ENCODE data around the gene ZNF213. TPM values are rescaled to one million over a fixed set of nuclear protein-coding genes. Genes with fewer than 3 reads are reported as not detected.

The ZNF213 gene
- total and polyA plus RNA-seq, 10 donors, result 2.4 to 11.4 (median 7.7) TPM

- intact Hi-C loops (cut with DNase I; ENCODE audit: low total_unique reads), result no loop called here
- H3K27ac ChIP-seq, result peak overlapping the region in 1 of 8 donors; percentile 31
- H3K4me3 ChIP-seq, result peak overlapping the region in 5 of 8 donors; percentile 11 to 54 (median 18)
- peaks cover 28 to 100% (median 97%) of the 10 kb centered on the region in 7 donors for H3K27me3 ChIP-seq (replicated peaks in 1 of 7)
- 2 to 5% (median 3%) methylated on average over 10 to 13 of the region's 13 CpGs for WGBS, 5 donors
- H3K4me1 ChIP-seq, result peaks cover 19 to 45% (median 30%) of the 10 kb centered on the region in 6 donors
- no peak for TF ChIP-seq POLR2A (IDR thresholded peaks at IDR 0.05)
- H3K9me3 ChIP-seq, result peaks cover 0 to 21% (median 0%) of the 10 kb centered on the region in 8 donors
- H3K36me3 ChIP-seq, result no peaks in the 10 kb centered on the region
- DNase-seq, result no peak
Measured at GRCh38 chr16:3188675-3188924, 53.8 kb downstream of the ZNF213 start.

GRCh38 chr16:3188925-3189825 is 54.3 kb downstream of the ZNF213 start:
- intact Hi-C loops (cut with DNase I; ENCODE audit: low total_unique reads), result no loop called here

DNA sequence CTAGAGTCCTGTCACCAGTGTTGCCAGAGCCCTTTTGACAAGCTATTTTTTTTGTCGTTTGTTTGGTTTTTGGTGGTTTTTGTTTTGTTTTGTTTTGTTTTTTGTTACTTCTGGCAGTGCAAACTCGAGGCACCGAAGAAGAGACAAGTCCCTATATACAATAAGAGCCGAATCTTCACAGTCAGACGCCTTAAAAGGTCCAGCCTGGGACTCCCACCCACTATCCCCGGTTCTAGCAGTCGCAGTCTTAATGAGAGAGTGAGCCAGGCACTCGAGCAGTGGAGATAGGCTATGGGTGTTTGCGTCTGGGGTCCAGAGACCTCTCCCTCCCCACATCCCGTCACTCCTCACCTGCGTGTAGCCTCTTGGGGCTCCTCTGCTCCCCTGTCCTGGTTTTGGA is 55.0 kb downstream of the ZNF213 start:
- Histone ChIP-seq H3K4me3 (peak overlapping the region in 1 of 8 donors; percentile 54), H3K27ac (no peak overlapping the region), H3K9me3 (peaks cover 0 to 22% (median 0%) of the 10 kb centered on the region in 8 donors), H3K27me3 (replicated peaks in 1 of 7) (peaks cover 25 to 100% (median 96%) of the 10 kb centered on the region in 7 donors), H3K4me1 (peaks cover 17 to 39% (median 28%) of the 10 kb centered on the region in 6 donors), H3K36me3 (no peaks in the 10 kb centered on the region)
- intact Hi-C loops (cut with DNase I; ENCODE audit: low total_unique reads), result no loop called here
- TF ChIP-seq POLR2A (IDR thresholded peaks at IDR 0.05), result no peak
- no peak for TF ChIP-seq POLR2AphosphoS5 (IDR thresholded peaks at IDR 0.05)
- TF ChIP-seq, protein P1, sequence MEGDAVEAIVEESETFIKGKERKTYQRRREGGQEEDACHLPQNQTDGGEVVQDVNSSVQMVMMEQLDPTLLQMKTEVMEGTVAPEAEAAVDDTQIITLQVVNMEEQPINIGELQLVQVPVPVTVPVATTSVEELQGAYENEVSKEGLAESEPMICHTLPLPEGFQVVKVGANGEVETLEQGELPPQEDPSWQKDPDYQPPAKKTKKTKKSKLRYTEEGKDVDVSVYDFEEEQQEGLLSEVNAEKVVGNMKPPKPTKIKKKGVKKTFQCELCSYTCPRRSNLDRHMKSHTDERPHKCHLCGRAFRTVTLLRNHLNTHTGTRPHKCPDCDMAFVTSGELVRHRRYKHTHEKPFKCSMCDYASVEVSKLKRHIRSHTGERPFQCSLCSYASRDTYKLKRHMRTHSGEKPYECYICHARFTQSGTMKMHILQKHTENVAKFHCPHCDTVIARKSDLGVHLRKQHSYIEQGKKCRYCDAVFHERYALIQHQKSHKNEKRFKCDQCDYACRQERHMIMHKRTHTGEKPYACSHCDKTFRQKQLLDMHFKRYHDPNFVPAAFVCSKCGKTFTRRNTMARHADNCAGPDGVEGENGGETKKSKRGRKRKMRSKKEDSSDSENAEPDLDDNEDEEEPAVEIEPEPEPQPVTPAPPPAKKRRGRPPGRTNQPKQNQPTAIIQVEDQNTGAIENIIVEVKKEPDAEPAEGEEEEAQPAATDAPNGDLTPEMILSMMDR (IDR thresholded peaks at IDR 0.05 in 8 of 11, conservative IDR thresholded peaks at IDR 0.05 in 3 of 11), result no peak
- DNase-seq, result no peak
- 15 to 29% (median 21%) methylated on average over 11 of the region's 11 CpGs for WGBS, 5 donors

More at GRCh38 chr16:3188925-3189825, 54.3 kb downstream of the ZNF213 start:
- peaks cover 0 to 22% (median 0%) of the 10 kb centered on the region in 8 donors for H3K9me3 ChIP-seq
- TF ChIP-seq POLR2AphosphoS5 (IDR thresholded peaks at IDR 0.05) (peak in 1 of 3 donors; percentile 53), POLR2A (IDR thresholded peaks at IDR 0.05) (no peak)
- H3K27ac ChIP-seq, result peak overlapping the region in 1 of 8 donors; percentile 31
- H3K27me3 ChIP-seq (replicated peaks in 1 of 7), result peaks cover 25 to 100% (median 97%) of the 10 kb centered on the region in 7 donors
- H3K4me1 ChIP-seq, result peaks cover 17 to 40% (median 28%) of the 10 kb centered on the region in 6 donors
- DNase-seq, result peak; percentile 74
- H3K4me3 ChIP-seq, result peak overlapping the region in 5 of 8 donors; percentile 11 to 54 (median 18)
- WGBS, 5 donors, result 1 to 3% (median 2%) methylated on average over 27 to 61 of the region's 61 CpGs
- no peaks in the 10 kb centered on the region for H3K36me3 ChIP-seq

DNA sequence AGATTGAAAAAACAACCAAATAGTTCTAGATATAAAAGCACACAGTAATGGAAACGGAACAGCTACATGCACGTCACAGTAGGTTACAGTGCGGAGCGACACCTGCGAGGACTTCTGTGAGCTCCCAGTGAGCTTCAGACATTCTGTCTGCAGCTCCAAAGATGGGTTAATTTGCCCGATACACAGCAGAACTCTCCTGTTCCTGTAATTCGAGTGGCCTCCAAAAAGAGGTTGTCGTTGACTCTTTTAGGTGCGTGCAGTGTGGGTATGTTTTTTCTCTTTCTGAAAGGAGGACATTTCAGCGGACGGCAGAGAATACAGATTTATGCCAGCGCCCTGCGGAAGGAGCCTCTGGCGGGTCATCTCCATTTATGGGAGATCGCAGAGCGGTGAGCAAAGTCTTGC is 56.1 kb downstream of the ZNF213 start:
- no peak for DNase-seq
- TF ChIP-seq POLR2AphosphoS5 (IDR thresholded peaks at IDR 0.05), result no peak
- TF ChIP-seq, protein P1 (IDR thresholded peaks at IDR 0.05 in 8 of 11, conservative IDR thresholded peaks at IDR 0.05 in 3 of 11), result no peak
- TF ChIP-seq POLR2A (IDR thresholded peaks at IDR 0.05), result no peak
- Histone ChIP-seq H3K9me3 (peaks cover 0 to 22% (median 0%) of the 10 kb centered on the region in 8 donors), H3K27ac (no peak overlapping the region), H3K4me1 (peaks cover 17 to 39% (median 28%) of the 10 kb centered on the region in 6 donors), H3K36me3 (no peaks in the 10 kb centered on the region), H3K4me3 (peak overlapping the region in 1 of 8 donors; percentile 14), H3K27me3 (replicated peaks in 1 of 7) (peaks cover 25 to 100% (median 98%) of the 10 kb centered on the region in 7 donors)
- 10 to 20% (median 16%) methylated on average over 12 to 16 of the region's 16 CpGs for WGBS, 5 donors
- intact Hi-C loops (cut with DNase I; ENCODE audit: low total_unique reads), result no loop called here

Small RNAs within 50 kb of the gene (small RNA-seq; reads per million reads assigned to genes)
- gene RNU1-22P, result 0 to 0.08 (median 0.03) reads per million in 4 donors

Other genes with a start within 250 kb of the ZNF213 start
- 10 to 100 TPM; 34.8 to 79.3 (median 57.0) TPM for gene FLYWCH1, start 223.1 kb upstream of the ZNF213 start, total RNA-seq
- gene FLYWCH1, start 223.1 kb upstream of the ZNF213 start, polyA plus RNA-seq, result 10 to 100 TPM; 14.0 to 47.0 (median 43.9) TPM
- 1 to 10 TPM in 1 of 7 donors, under 1 TPM in 1, not detected in 5; 0.40 to 1.0 TPM for gene KREMEN2, start 170.8 kb upstream of the ZNF213 start, total RNA-seq
- gene KREMEN2, start 170.8 kb upstream of the ZNF213 start, polyA plus RNA-seq, result 1 to 10 TPM in 1 of 3 donors, under 1 TPM in 2; 0.41 to 1.2 (median 0.42) TPM
- 1 to 10 TPM; 3.3 to 9.0 (median 6.4) TPM for gene PAQR4, start 165.7 kb upstream of the ZNF213 start, total RNA-seq
- gene PAQR4, start 165.7 kb upstream of the ZNF213 start, polyA plus RNA-seq, result 1 to 10 TPM; 2.1 to 7.1 (median 6.3) TPM
- gene PKMYT1, start 154.6 kb upstream of the ZNF213 start, total RNA-seq, result 1 to 10 TPM; 3.3 to 9.6 (median 5.6) TPM
- gene PKMYT1, start 154.6 kb upstream of the ZNF213 start, polyA plus RNA-seq, result 10 to 100 TPM in 1 of 3 donors, 1 to 10 TPM in 2; 3.9 to 11.3 (median 6.8) TPM
- 1 to 10 TPM in 2 of 7 donors, under 1 TPM in 5; 0.24 to 1.7 (median 0.56) TPM for gene CLDN9, start 122.1 kb upstream of the ZNF213 start, total RNA-seq
- gene CLDN9, start 122.1 kb upstream of the ZNF213 start, polyA plus RNA-seq, result under 1 TPM; 0.06 to 0.37 (median 0.16) TPM
- gene CLDN6, start 116.8 kb upstream of the ZNF213 start, total RNA-seq, result not detected
- gene CLDN6, start 116.8 kb upstream of the ZNF213 start, polyA plus RNA-seq, result not detected
- 10 to 100 TPM in 3 of 7 donors, 1 to 10 TPM in 4; 2.0 to 26.1 (median 7.5) TPM for gene TNFRSF12A, start 114.7 kb upstream of the ZNF213 start, total RNA-seq
- gene TNFRSF12A, start 114.7 kb upstream of the ZNF213 start, polyA plus RNA-seq, result 10 to 100 TPM in 1 of 3 donors, 1 to 10 TPM in 2; 7.7 to 16.5 (median 8.3) TPM
- 10 to 100 TPM; 15.5 to 30.8 (median 21.6) TPM for gene HCFC1R1, start 111.1 kb upstream of the ZNF213 start, total RNA-seq
- gene HCFC1R1, start 111.1 kb upstream of the ZNF213 start, polyA plus RNA-seq, result 10 to 100 TPM; 60.5 to 74.5 (median 62.8) TPM
- 10 to 100 TPM; 19.3 to 30.4 (median 26.3) TPM for gene THOC6, start 111.0 kb upstream of the ZNF213 start, total RNA-seq
- gene THOC6, start 111.0 kb upstream of the ZNF213 start, polyA plus RNA-seq, result 10 to 100 TPM; 40.7 to 57.2 (median 41.0) TPM
- under 1 TPM in 4 of 7 donors, not detected in 3; 0.30 to 0.77 (median 0.32) TPM for gene BICDL2, start 98.1 kb upstream of the ZNF213 start, total RNA-seq
- gene BICDL2, start 98.1 kb upstream of the ZNF213 start, polyA plus RNA-seq, result under 1 TPM; 0.03 to 0.22 (median 0.15) TPM
- gene MMP25, start 88.5 kb upstream of the ZNF213 start, total RNA-seq, result 100 to 1,000 TPM in 4 of 7 donors, 10 to 100 TPM in 3; 24.3 to 282 (median 113) TPM
- 10 to 100 TPM in 2 of 3 donors, 1 to 10 TPM in 1; 2.7 to 45.0 (median 41.9) TPM for gene MMP25, start 88.5 kb upstream of the ZNF213 start, polyA plus RNA-seq
- 100 to 1,000 TPM; 171 to 414 (median 309) TPM for gene IL32, start 69.4 kb upstream of the ZNF213 start, total RNA-seq
- gene IL32, start 69.4 kb upstream of the ZNF213 start, polyA plus RNA-seq, result 100 to 1,000 TPM; 256 to 624 (median 277) TPM
- gene ZSCAN10, start 35.7 kb upstream of the ZNF213 start, total RNA-seq, result under 1 TPM in 1 of 7 donors, not detected in 6; 0.85 TPM
- gene ZSCAN10, start 35.7 kb upstream of the ZNF213 start, polyA plus RNA-seq, result under 1 TPM in 2 of 3 donors, not detected in 1; 0.02 to 0.06 TPM
- gene ZNF205, start 22.4 kb upstream of the ZNF213 start, total RNA-seq, result 10 to 100 TPM in 1 of 7 donors, 1 to 10 TPM in 6; 4.1 to 10.4 (median 5.3) TPM
- gene ZNF205, start 22.4 kb upstream of the ZNF213 start, polyA plus RNA-seq, result 10 to 100 TPM in 1 of 3 donors, 1 to 10 TPM in 2; 3.5 to 14.2 (median 6.9) TPM
- gene OR1F1, start 53.2 kb downstream of the ZNF213 start, total RNA-seq, result not detected
- gene OR1F1, start 53.2 kb downstream of the ZNF213 start, polyA plus RNA-seq, result not detected
- gene ZNF200, start 100.1 kb downstream of the ZNF213 start, total RNA-seq, result 10 to 100 TPM; 14.2 to 24.4 (median 15.4) TPM
- gene ZNF200, start 100.1 kb downstream of the ZNF213 start, polyA plus RNA-seq, result 1 to 10 TPM; 4.2 to 6.3 (median 4.8) TPM
- gene MEFV, start 121.6 kb downstream of the ZNF213 start, total RNA-seq, result 10 to 100 TPM; 14.9 to 61.1 (median 28.0) TPM
- 1 to 10 TPM in 2 of 3 donors, under 1 TPM in 1; 0.39 to 3.7 (median 1.2) TPM for gene MEFV, start 121.6 kb downstream of the ZNF213 start, polyA plus RNA-seq
- 10 to 100 TPM; 27.8 to 51.9 (median 39.1) TPM for gene ZNF263, start 148.5 kb downstream of the ZNF213 start, total RNA-seq
- gene ZNF263, start 148.5 kb downstream of the ZNF213 start, polyA plus RNA-seq, result 10 to 100 TPM; 16.0 to 21.6 (median 19.8) TPM
- 10 to 100 TPM in 2 of 7 donors, 1 to 10 TPM in 5; 5.8 to 12.0 (median 9.2) TPM for gene TIGD7, start 170.4 kb downstream of the ZNF213 start, total RNA-seq
- gene TIGD7, start 170.4 kb downstream of the ZNF213 start, polyA plus RNA-seq, result 1 to 10 TPM; 3.6 to 3.8 (median 3.7) TPM
- 10 to 100 TPM; 29.7 to 48.2 (median 42.5) TPM for gene ZNF75A, start 170.5 kb downstream of the ZNF213 start, total RNA-seq
- 10 to 100 TPM; 17.1 to 30.1 (median 24.2) TPM for gene ZNF75A, start 170.5 kb downstream of the ZNF213 start, polyA plus RNA-seq
- under 1 TPM in 3 of 7 donors, not detected in 4; 0.33 to 0.60 (median 0.37) TPM for gene OR2C1, start 220.9 kb downstream of the ZNF213 start, total RNA-seq
- gene OR2C1, start 220.9 kb downstream of the ZNF213 start, polyA plus RNA-seq, result under 1 TPM in 2 of 3 donors, not detected in 1; 0.08 to 0.22 TPM